WTC11 (cell line): ENCODE data around the gene VSTM2B. TPM values are rescaled to one million over a fixed set of nuclear protein-coding genes. Genes with fewer than 3 reads are reported as not detected.

Experiments used
- ATAC-seq: fragments of 200-7000 bp; cut with Tn5 transposase; 2 replicates; pipeline ENCODE4 v1.10.0; 2021; ENCODE audit warnings: mild to moderate bottlenecking, moderate library complexity
- CTCF ChIA-PET: fragments of 300-600 bp; sonication (Branson Sonifier 250); formaldehyde crosslinking; loops from one replicate; lab custom pipeline; 2021; ENCODE audit warnings: antibody characterized with exemption; lab: Charles Lee
- POLR2A ChIA-PET: fragments of 350-600 bp; sonication (Branson Sonifier 250); formaldehyde crosslinking; loops from one replicate; lab custom pipeline; 2021; ENCODE audit warnings: antibody characterized with exemption; lab: Charles Lee
- DNase-seq: peaks from one replicate; pipeline ENCODE4 v3.0.0; 2021; ENCODE audit warnings: low spot score
- H3K27ac Mint-ChIP-seq: 2 replicates; pipeline ENCODE4 v1.8.0; 2021; ENCODE audit warnings: mixed read lengths
- H3K27me3 Mint-ChIP-seq: 2 replicates; pipeline ENCODE4 v1.8.0; 2021; ENCODE audit warnings: low read depth, mild to moderate bottlenecking, moderate library complexity, mixed read lengths
- H3K36me3 Mint-ChIP-seq: 2 replicates; pipeline ENCODE4 v1.8.0; 2021; ENCODE audit warnings: mixed read lengths
- H3K4me1 Mint-ChIP-seq: 2 replicates; pipeline ENCODE4 v1.8.0; 2022; ENCODE audit warnings: mixed read lengths
- H3K4me3 Mint-ChIP-seq: 2 replicates; pipeline ENCODE4 v1.8.0; 2021; ENCODE audit warnings: mild to moderate bottlenecking, moderate library complexity, mixed read lengths
- H3K9me3 Mint-ChIP-seq: 2 replicates; pipeline ENCODE4 v1.8.0; 2021; ENCODE audit warnings: mixed read lengths
- ATF6 ChIP-seq: sonication (generic); formaldehyde crosslinking; IDR thresholded peaks from 2 replicates; pipeline ENCODE4 v1.8.1; 2023; ENCODE audit warnings: mild to moderate bottlenecking, missing genetic modification reagents
- CREB1 ChIP-seq: sonication (generic); formaldehyde crosslinking; IDR thresholded peaks from 2 replicates; pipeline ENCODE4 v1.8.0; 2023; ENCODE audit warnings: mild to moderate bottlenecking, missing genetic modification reagents
- ETV6 ChIP-seq: sonication (generic); formaldehyde crosslinking; IDR thresholded peaks from 2 replicates; pipeline ENCODE4 v1.8.1; 2022; ENCODE audit warnings: mild to moderate bottlenecking, missing genetic modification reagents
- GABPB1 ChIP-seq: sonication (generic); formaldehyde crosslinking; IDR thresholded peaks from 2 replicates; pipeline ENCODE4 v1.8.1; 2023; ENCODE audit warnings: mild to moderate bottlenecking, missing genetic modification reagents
- JAZF1 ChIP-seq: fragments of 250-450 bp; sonication (Bioruptor Pico); IDR thresholded peaks from 2 replicates; pipeline ENCODE4 v1.9.0; 2021; ENCODE audit warnings: moderate library complexity, mild to moderate bottlenecking, inconsistent platforms
- NFATC4 ChIP-seq: fragments of 250-450 bp; sonication (Bioruptor Pico); IDR thresholded peaks from 2 replicates; pipeline ENCODE4 v1.9.0; 2021; ENCODE audit warnings: mild to moderate bottlenecking
- NR1H2 ChIP-seq: sonication (generic); formaldehyde crosslinking; IDR thresholded peaks from 2 replicates; pipeline ENCODE4 v1.9.0; 2021; ENCODE audit warnings: mild to moderate bottlenecking, moderate library complexity, missing genetic modification reagents
- PREB ChIP-seq: sonication (generic); formaldehyde crosslinking; IDR thresholded peaks from 2 replicates; pipeline ENCODE4 v1.8.1; 2022; ENCODE audit warnings: mild to moderate bottlenecking, missing genetic modification reagents, moderate library complexity, borderline replicate concordance
- SOX15 ChIP-seq: fragments of 250-450 bp; sonication (Bioruptor Pico); IDR thresholded peaks from 2 replicates; pipeline ENCODE4 v1.9.0; 2021; ENCODE audit warnings: mild to moderate bottlenecking
- TP53 ChIP-seq: sonication (generic); formaldehyde crosslinking; IDR thresholded peaks from 2 replicates; pipeline ENCODE4 v1.8.1; 2023; ENCODE audit warnings: mild to moderate bottlenecking, missing genetic modification reagents
- ZBTB21 ChIP-seq: sonication (generic); formaldehyde crosslinking; IDR thresholded peaks from 2 replicates; pipeline ENCODE4 v1.8.1; 2023; ENCODE audit warnings: mild to moderate bottlenecking, missing genetic modification reagents, borderline replicate concordance
- ZNF396 ChIP-seq: fragments of 250-450 bp; sonication (Bioruptor Pico); IDR thresholded peaks from 2 replicates; pipeline ENCODE4 v1.8.0; 2021; ENCODE audit warnings: mild to moderate bottlenecking, moderate library complexity, borderline replicate concordance
- ZNF423 ChIP-seq: fragments of 250-450 bp; sonication (Bioruptor Pico); IDR thresholded peaks from 2 replicates; pipeline ENCODE4 v2.1.2; 2022; ENCODE audit warnings: mild to moderate bottlenecking, moderate library complexity
- ZNF532 ChIP-seq: fragments of 250-450 bp; sonication (Bioruptor Pico); IDR thresholded peaks from 2 replicates; pipeline ENCODE4 v1.9.0; 2021; ENCODE audit warnings: mild to moderate bottlenecking, borderline replicate concordance
- total RNA-seq: library from RNA; stranded (reverse); gene quantifications from 3 replicates; pipeline ENCODE4 v1.2.3, GENCODE V29; 2021
- TF ChIP-seq, protein P1 (sequence below): sonication (generic); formaldehyde crosslinking; IDR thresholded peaks from 2 replicates; pipeline ENCODE4 v1.8.0; 2022; ENCODE audit warnings: missing genetic modification reagents

VSTM2B gene
- total RNA-seq, 1 experiment from 2014 or later = 3.2 TPM

GRCh38 chr19:29499261-29499920 is 26.4 kb upstream of the VSTM2B start:
- no peak for ATAC-seq
- Mint-ChIP-seq H3K4me3 (no peak overlapping the region), H3K9me3 (no peaks in the 10 kb centered on the region)
- CTCF ChIA-PET = interaction anchor here (1.1 to 3.1 kb wide), 5 partner anchors 21 to 98 kb away, joined by 3 to 20 read pairs (median 3); no protein-coding TSS in a partner anchor
- TF ChIP-seq CREB1 (CRISPR knock-in tag) (no peak), ZNF532 (CRISPR knock-in tag) (no peak), NR1H2 (no peak), NFATC4 (CRISPR knock-in tag) (no peak), TP53 (CRISPR knock-in tag) (no peak), ZBTB21 (CRISPR knock-in tag) (no peak), GABPB1 (no peak), ATF6 (CRISPR knock-in tag) (no peak)
- TF ChIP-seq, protein P1, sequence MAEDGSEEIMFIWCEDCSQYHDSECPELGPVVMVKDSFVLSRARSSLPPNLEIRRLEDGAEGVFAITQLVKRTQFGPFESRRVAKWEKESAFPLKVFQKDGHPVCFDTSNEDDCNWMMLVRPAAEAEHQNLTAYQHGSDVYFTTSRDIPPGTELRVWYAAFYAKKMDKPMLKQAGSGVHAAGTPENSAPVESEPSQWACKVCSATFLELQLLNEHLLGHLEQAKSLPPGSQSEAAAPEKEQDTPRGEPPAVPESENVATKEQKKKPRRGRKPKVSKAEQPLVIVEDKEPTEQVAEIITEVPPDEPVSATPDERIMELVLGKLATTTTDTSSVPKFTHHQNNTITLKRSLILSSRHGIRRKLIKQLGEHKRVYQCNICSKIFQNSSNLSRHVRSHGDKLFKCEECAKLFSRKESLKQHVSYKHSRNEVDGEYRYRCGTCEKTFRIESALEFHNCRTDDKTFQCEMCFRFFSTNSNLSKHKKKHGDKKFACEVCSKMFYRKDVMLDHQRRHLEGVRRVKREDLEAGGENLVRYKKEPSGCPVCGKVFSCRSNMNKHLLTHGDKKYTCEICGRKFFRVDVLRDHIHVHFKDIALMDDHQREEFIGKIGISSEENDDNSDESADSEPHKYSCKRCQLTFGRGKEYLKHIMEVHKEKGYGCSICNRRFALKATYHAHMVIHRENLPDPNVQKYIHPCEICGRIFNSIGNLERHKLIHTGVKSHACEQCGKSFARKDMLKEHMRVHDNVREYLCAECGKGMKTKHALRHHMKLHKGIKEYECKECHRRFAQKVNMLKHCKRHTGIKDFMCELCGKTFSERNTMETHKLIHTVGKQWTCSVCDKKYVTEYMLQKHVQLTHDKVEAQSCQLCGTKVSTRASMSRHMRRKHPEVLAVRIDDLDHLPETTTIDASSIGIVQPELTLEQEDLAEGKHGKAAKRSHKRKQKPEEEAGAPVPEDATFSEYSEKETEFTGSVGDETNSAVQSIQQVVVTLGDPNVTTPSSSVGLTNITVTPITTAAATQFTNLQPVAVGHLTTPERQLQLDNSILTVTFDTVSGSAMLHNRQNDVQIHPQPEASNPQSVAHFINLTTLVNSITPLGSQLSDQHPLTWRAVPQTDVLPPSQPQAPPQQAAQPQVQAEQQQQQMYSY (CRISPR knock-in tag) = no peak
- TF ChIP-seq, all 79 proteins: peak for 0
- POLR2A ChIA-PET = no interaction called here
- Mint-ChIP-seq H3K4me1 (peaks cover 12% of the 10 kb centered on the region), H3K27me3 (no peaks in the 10 kb centered on the region), H3K27ac (no peak overlapping the region), H3K36me3 (no peaks in the 10 kb centered on the region)
- DNase-seq = no peak

DNA sequence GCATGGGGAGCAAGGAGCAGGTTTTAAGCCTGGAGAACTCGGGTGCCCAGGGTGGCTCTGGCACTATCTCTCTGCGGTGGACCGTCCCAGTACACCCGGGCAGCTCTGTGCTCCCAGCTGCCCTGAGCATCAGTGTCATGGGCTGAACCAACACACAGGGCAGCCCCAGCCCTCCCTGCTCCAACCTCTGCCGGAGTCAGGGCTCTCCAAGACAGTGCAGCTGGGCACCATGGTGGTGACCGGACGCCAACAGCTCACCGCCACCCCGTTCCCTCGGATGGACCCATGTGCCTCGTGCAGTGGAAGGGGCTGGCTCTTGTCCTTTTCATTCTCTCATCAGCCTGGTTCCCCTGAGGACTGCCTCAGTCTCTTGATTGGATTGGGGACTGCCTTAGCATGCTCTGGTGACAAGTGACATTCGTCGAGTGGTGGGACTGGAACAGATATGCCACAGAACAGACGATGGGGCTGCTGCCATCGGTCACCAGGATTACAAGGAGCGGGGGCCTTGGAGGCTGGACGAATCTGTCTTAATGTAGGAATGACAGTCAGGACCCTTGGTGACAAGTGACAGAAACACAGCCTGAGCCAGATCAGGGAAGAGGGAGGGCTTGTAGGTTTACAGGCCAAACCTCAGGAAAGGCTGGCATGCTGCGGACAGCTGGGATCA is 25.7 kb upstream of the VSTM2B start:
- no peak overlapping the region for H3K4me3 Mint-ChIP-seq
- TF ChIP-seq ZNF396 (CRISPR knock-in tag) = no peak
- no peak for TF ChIP-seq JAZF1 (CRISPR knock-in tag)
- TF ChIP-seq ETV6 = no peak
- no peak for TF ChIP-seq PREB (CRISPR knock-in tag)
- TF ChIP-seq ZNF423 (CRISPR knock-in tag) = no peak
- TF ChIP-seq SOX15 = no peak
- TF ChIP-seq ZNF532 (CRISPR knock-in tag) = no peak

More for the DNA sequence above, 25.7 kb upstream of the VSTM2B start:
- POLR2A ChIA-PET = interaction anchor here (0.6 kb wide), 1 partner anchor 1167 kb away, joined by 3 read pairs; no protein-coding TSS in a partner anchor
- H3K9me3 Mint-ChIP-seq = no peaks in the 10 kb centered on the region
- H3K27me3 Mint-ChIP-seq = no peaks in the 10 kb centered on the region
- CTCF ChIA-PET = interaction anchor here (2.2 to 3.1 kb wide), 2 partner anchors 21 to 28 kb away, joined by 7 to 20 read pairs; no protein-coding TSS in a partner anchor
- no peaks in the 10 kb centered on the region for H3K36me3 Mint-ChIP-seq
- DNase-seq (no peak), ATAC-seq (no peak)
- H3K4me1 Mint-ChIP-seq = peaks cover 12% of the 10 kb centered on the region
- no peak overlapping the region for H3K27ac Mint-ChIP-seq
